Measurements from ENCODE around the gene LRRC1.

The LRRC1 gene

DNA sequence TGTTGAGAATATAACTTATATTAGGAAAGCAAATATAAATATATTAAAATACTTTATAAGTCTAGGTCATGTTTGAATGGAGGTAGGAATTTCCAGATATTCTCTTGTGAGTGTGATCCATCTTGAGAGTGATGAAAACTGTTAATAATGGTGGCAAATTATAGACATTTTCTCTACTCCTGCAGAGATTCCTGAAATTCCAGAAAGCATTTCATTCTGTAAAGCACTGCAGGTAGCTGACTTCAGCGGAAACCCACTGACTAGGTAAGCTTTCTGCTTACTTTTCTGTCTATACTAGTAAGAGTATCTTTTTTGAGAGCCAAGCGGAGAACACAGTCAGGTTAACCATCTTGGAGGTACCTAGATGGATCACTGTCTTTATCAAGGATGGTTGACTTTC, 84.0 kb downstream of the LRRC1 start:
- in situ Hi-C loops (cut with HindIII; ENCODE audit: low sequenced_read_pairs): no loop called here
- DNase-seq (ENCODE audit: low read depth, low spot score): no peak
- no peak overlapping the region for H3K4me3 ChIP-seq (ENCODE audit: low read depth, low read length)
- TF ChIP-seq, protein P1, sequence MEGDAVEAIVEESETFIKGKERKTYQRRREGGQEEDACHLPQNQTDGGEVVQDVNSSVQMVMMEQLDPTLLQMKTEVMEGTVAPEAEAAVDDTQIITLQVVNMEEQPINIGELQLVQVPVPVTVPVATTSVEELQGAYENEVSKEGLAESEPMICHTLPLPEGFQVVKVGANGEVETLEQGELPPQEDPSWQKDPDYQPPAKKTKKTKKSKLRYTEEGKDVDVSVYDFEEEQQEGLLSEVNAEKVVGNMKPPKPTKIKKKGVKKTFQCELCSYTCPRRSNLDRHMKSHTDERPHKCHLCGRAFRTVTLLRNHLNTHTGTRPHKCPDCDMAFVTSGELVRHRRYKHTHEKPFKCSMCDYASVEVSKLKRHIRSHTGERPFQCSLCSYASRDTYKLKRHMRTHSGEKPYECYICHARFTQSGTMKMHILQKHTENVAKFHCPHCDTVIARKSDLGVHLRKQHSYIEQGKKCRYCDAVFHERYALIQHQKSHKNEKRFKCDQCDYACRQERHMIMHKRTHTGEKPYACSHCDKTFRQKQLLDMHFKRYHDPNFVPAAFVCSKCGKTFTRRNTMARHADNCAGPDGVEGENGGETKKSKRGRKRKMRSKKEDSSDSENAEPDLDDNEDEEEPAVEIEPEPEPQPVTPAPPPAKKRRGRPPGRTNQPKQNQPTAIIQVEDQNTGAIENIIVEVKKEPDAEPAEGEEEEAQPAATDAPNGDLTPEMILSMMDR (IDR thresholded peaks at IDR 0.05; ENCODE audit: low read depth, low read length): no peak

DNA sequence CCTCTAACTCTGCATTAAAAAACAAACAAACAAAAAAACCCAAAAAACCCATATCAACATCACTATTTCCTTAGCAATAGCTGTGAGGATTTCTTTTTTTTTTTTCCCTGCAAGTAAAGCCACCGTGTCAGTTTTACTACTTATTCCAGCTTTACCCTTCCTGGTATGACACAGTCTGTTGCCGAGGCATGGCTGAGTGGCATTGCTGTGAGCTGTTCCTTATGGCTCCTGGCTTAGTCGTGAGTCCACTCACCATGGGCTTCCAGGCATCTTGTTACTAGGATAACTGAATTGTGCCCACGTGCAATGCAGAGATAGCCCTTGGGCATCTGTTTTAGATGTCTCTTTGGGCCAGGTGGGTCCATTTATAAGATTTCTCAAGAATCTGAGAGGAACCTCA, 84.8 kb downstream of the LRRC1 start:
- in situ Hi-C loops (cut with HindIII; ENCODE audit: low sequenced_read_pairs): no loop called here
- TF ChIP-seq, protein P1 (IDR thresholded peaks at IDR 0.05; ENCODE audit: low read depth, low read length): no peak
- no peak for DNase-seq (ENCODE audit: low read depth, low spot score)
- no peak overlapping the region for H3K4me3 ChIP-seq (ENCODE audit: low read depth, low read length)

DNA sequence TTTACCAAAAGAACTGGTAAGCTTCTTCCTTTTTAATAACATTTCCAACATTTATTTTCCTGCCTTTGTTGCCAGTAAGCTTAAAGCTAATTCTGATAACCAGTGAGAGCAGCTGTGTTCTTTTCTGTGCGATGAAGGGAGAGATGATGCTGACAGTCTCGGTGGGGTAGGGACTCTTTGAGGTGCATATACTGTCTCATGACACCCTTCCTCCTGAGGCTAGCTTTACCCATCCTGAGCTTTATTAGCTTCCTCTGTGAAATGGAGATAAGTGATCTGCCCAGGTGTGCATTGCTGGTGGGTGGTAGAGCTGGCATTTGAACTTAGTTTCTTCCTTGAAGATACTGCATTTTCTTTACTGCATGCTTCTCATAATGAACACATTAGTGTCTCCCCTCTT, 92.5 kb downstream of the LRRC1 start:
- DNase-seq (ENCODE audit: low read depth, low spot score): no peak
- no peak overlapping the region for H3K4me3 ChIP-seq (ENCODE audit: low read depth, low read length)
- in situ Hi-C loops (cut with HindIII; ENCODE audit: low sequenced_read_pairs): no loop called here
- TF ChIP-seq, protein P1 (IDR thresholded peaks at IDR 0.05; ENCODE audit: low read depth, low read length): no peak

DNA sequence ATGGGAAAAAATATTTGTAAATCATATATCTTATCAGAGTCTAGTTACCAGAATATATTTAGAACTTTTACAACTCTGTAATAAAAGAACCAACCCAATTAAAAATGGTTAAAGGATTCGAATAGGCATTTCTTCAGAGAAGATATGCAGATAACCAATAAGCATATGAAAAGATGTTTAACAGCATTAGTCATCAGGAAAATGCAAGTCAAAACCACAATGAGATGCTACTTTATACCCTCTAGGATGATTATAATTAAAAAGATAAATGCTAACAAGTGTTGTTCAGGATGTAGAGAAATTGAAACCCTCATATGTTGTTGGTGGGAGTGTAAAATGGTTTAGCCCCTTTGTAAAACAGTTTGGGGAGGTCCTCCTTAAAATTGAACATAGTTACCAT, 94.1 kb downstream of the LRRC1 start:
- H3K4me3 ChIP-seq (ENCODE audit: low read depth, low read length): no peak overlapping the region
- TF ChIP-seq, protein P1 (IDR thresholded peaks at IDR 0.05; ENCODE audit: low read depth, low read length): no peak
- in situ Hi-C loops (cut with HindIII; ENCODE audit: low sequenced_read_pairs): no loop called here
- peak; percentile 16 for DNase-seq (ENCODE audit: low read depth, low spot score)

DNA sequence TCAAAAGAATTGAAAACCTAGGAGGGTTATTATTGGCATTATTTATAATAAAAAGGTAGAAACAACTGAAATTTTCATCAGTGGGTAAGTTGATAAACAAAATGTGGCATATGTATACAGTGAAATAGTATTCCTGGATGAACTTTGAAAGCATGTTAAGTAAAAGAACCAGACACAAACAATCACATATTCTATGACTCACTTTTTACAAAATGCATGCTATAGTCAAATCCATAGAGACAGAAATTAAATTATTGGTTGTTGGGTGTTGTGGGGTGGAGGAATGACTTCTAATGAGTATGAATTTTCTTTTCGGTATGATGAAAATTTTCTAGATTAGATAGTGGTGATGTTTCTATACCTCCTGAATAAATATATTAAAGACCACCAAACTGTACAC, 94.6 kb downstream of the LRRC1 start:
- no peak overlapping the region for H3K4me3 ChIP-seq (ENCODE audit: low read depth, low read length)
- TF ChIP-seq, protein P1 (IDR thresholded peaks at IDR 0.05; ENCODE audit: low read depth, low read length): no peak
- no peak for DNase-seq (ENCODE audit: low read depth, low spot score)
- in situ Hi-C loops (cut with HindIII; ENCODE audit: low sequenced_read_pairs): no loop called here

DNA sequence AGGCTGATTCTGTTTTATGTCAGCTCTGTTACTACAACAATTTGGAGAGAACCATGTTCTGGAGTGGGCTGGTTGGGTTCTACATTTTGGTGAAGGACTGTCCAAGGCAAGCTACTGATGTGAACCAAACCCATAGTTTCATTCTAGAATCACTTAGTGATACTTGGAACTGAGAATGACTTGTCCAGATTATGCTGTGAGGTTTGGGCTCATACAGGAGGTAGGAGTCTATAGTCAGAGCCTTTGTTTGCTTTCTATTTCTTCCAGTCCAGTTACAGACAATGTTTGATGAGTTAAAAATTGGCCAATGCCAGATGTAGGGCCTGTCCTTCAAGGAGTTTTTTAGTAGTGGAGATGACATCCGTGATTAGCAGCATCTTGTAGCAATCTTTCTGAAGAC, 97.9 kb downstream of the LRRC1 start:
- DNase-seq (ENCODE audit: low read depth, low spot score): no peak
- TF ChIP-seq, protein P1 (IDR thresholded peaks at IDR 0.05; ENCODE audit: low read depth, low read length): no peak
- H3K4me3 ChIP-seq (ENCODE audit: low read depth, low read length): no peak overlapping the region
- in situ Hi-C loops (cut with HindIII; ENCODE audit: low sequenced_read_pairs): no loop called here

DNA sequence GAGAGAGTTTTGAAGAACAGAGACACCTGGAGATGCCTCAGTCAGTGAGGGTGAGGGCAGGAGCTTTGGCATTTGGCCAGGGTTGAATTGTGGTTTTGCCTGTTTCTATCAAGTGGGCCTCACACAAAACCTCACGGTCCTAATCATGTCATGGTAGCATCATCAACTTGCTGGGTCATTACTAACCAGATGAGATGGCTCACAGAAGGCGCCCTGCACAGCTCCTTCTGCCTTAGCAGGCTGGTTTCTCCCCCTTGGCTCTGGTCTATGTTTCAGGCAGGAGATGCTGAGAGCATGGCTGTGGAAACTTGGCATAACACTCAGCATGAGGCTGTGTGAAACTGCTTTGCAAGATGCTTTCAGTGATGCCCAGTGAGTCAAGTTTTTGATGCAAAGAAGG, 99.3 kb downstream of the LRRC1 start:
- in situ Hi-C loops (cut with HindIII; ENCODE audit: low sequenced_read_pairs): no loop called here
- H3K4me3 ChIP-seq (ENCODE audit: low read depth, low read length): no peak overlapping the region
- DNase-seq (ENCODE audit: low read depth, low spot score): peak; percentile 31

More for the DNA sequence above, 99.3 kb downstream of the LRRC1 start:
- TF ChIP-seq, protein P1 (IDR thresholded peaks at IDR 0.05; ENCODE audit: low read depth, low read length): no peak

Data from astrocyte of the spinal cord (primary cell).